H9 (cell line): ENCODE measurements around the gene SYNPO2. TPM values are rescaled to one million over a fixed set of nuclear protein-coding genes. Genes with fewer than 3 reads are reported as not detected.

Experiments used
- DNase-seq: peaks from one replicate; pipeline ENCODE4 v3.0.0-alpha.2; 2017
- H2AFZ ChIP-seq: one replicate; pipeline ENCODE4 v1.6.1; 2013; ENCODE audit warnings: mild to moderate bottlenecking, low read length, control low read depth, moderate library complexity
- H2AK5ac ChIP-seq: 2 replicates; pipeline ENCODE4 v1.6.1; 2013; ENCODE audit warnings: low read length, control low read depth, mixed read lengths; ENCODE audit not compliant: insufficient read length
- H2BK120ac ChIP-seq: one replicate; pipeline ENCODE4 v1.6.1; 2013; ENCODE audit warnings: low read depth, mild to moderate bottlenecking, low read length, control low read depth, inconsistent platforms; ENCODE audit not compliant: poor library complexity, severe bottlenecking
- H2BK12ac ChIP-seq: 2 replicates; pipeline ENCODE4 v1.6.1; 2013; ENCODE audit warnings: low read length, control low read depth, mixed read lengths, low read depth; ENCODE audit not compliant: insufficient read length
- H2BK15ac ChIP-seq: 2 replicates; pipeline ENCODE4 v1.6.1; 2013; ENCODE audit warnings: low read depth, low read length, control low read depth
- H2BK20ac ChIP-seq: one replicate; pipeline ENCODE4 v1.6.1; 2013; ENCODE audit warnings: low read depth, mild to moderate bottlenecking, low read length, control low read depth, inconsistent platforms; ENCODE audit not compliant: poor library complexity, severe bottlenecking
- H2BK5ac ChIP-seq: 2 replicates; pipeline ENCODE4 v1.6.1; 2013; ENCODE audit warnings: low read length, control low read depth, mixed read lengths; ENCODE audit not compliant: insufficient read length
- H3K14ac ChIP-seq: 2 replicates; pipeline ENCODE4 v1.6.1; 2013; ENCODE audit warnings: low read length, control low read depth; ENCODE audit not compliant: insufficient read depth
- H3K18ac ChIP-seq: 2 replicates; pipeline ENCODE4 v1.6.1; 2013; ENCODE audit warnings: low read depth, mild to moderate bottlenecking, mixed read lengths, low read length, control low read depth; ENCODE audit not compliant: insufficient read length
- H3K23ac ChIP-seq: 2 replicates; pipeline ENCODE4 v1.6.1; 2013; ENCODE audit warnings: low read length, control low read depth, mixed read lengths, low read depth; ENCODE audit not compliant: insufficient read length
- H3K23me2 ChIP-seq: 2 replicates; pipeline ENCODE4 v1.6.1; 2013; ENCODE audit warnings: low read depth, mild to moderate bottlenecking, mixed read lengths, low read length, control low read depth; ENCODE audit not compliant: insufficient read length, poor library complexity, severe bottlenecking
- H3K27ac ChIP-seq: 2 replicates; pipeline ENCODE4 v1.5.1; 2013; ENCODE audit warnings: low read length, control low read depth, mixed read lengths, low read depth; ENCODE audit not compliant: insufficient read length
- H3K27me3 ChIP-seq: 2 replicates; pipeline ENCODE4 v1.6.1; 2013; ENCODE audit warnings: low read length, control low read depth, inconsistent platforms; ENCODE audit not compliant: insufficient read depth
- H3K4ac ChIP-seq: 2 replicates; pipeline ENCODE4 v1.6.1; 2013; ENCODE audit warnings: low read depth, mild to moderate bottlenecking, control low read depth, inconsistent platforms, low read length, moderate library complexity
- H3K4me1 ChIP-seq: 2 replicates; pipeline ENCODE4 v1.6.1; 2013; ENCODE audit warnings: low read length, control low read depth, inconsistent platforms; ENCODE audit not compliant: insufficient read depth
- H3K4me2 ChIP-seq: 2 replicates; pipeline ENCODE4 v1.6.1; 2013; ENCODE audit warnings: low read length, control low read depth, mixed read lengths; ENCODE audit not compliant: insufficient read length, insufficient read depth
- H3K56ac ChIP-seq: 2 replicates; pipeline ENCODE4 v1.6.1; 2013; ENCODE audit warnings: low read depth, mild to moderate bottlenecking, mixed read lengths, low read length, control low read depth; ENCODE audit not compliant: insufficient read length
- H3K79me1 ChIP-seq: 2 replicates; pipeline ENCODE4 v1.6.1; 2013; ENCODE audit warnings: low read depth, mild to moderate bottlenecking, moderate library complexity, low read length, control low read depth, inconsistent platforms; ENCODE audit not compliant: insufficient read depth, poor library complexity, severe bottlenecking
- H3K79me2 ChIP-seq: 2 replicates; pipeline ENCODE4 v1.6.1; 2013; ENCODE audit warnings: low read length, control low read depth, inconsistent platforms; ENCODE audit not compliant: insufficient read depth
- H3K9ac ChIP-seq: 2 replicates; pipeline ENCODE4 v1.6.1; 2013; ENCODE audit warnings: low read length, control low read depth, mixed read lengths; ENCODE audit not compliant: insufficient read length; ENCODE audit errors: extremely low read depth
- H3K9me3 ChIP-seq: one replicate; pipeline ENCODE4 v1.6.1; 2013; ENCODE audit warnings: low read depth, low read length, inconsistent platforms; ENCODE audit not compliant: control insufficient read depth
- H3T11ph ChIP-seq: one replicate; pipeline ENCODE4 v1.6.1; 2013; ENCODE audit warnings: mild to moderate bottlenecking, low read length, control low read depth, inconsistent platforms
- H4K20me1 ChIP-seq: one replicate; pipeline ENCODE4 v1.6.1; 2013; ENCODE audit not compliant: control insufficient read depth, insufficient read length, insufficient read depth
- H4K5ac ChIP-seq: 2 replicates; pipeline ENCODE4 v1.6.1; 2013; ENCODE audit warnings: low read depth, mild to moderate bottlenecking, mixed read lengths, low read length, control low read depth; ENCODE audit not compliant: insufficient read length
- H4K8ac ChIP-seq: replicated peaks from 2 replicates; pipeline ENCODE4 v1.6.1; 2013; ENCODE audit warnings: low read length, control low read depth, mixed read lengths, low read depth; ENCODE audit not compliant: insufficient read length
- H4K91ac ChIP-seq: 2 replicates; pipeline ENCODE4 v1.6.1; 2013; ENCODE audit warnings: low read depth, mild to moderate bottlenecking, moderate library complexity, mixed read lengths, low read length, control low read depth; ENCODE audit not compliant: insufficient read length
- H3K27ac Mint-ChIP-seq, 3 experiments: 2 replicates in 2 of 3; 3 replicates in 1 of 3; pipeline ENCODE4 v1.8.0; 2020 to 2021; ENCODE audit warnings: mixed read lengths in 3 of 3, mild to moderate bottlenecking in 1 of 3, moderate library complexity in 1 of 3
- H3K27me3 Mint-ChIP-seq: 2 replicates; pipeline ENCODE4 v1.8.0; 2021; ENCODE audit warnings: low read depth, mild to moderate bottlenecking, moderate library complexity, mixed read lengths
- H3K36me3 Mint-ChIP-seq, 3 experiments: 2 replicates in 2 of 3; 3 replicates in 1 of 3; pipeline ENCODE4 v1.8.0; 2020 to 2021; ENCODE audit warnings: low read depth in 3 of 3, mixed read lengths in 3 of 3; ENCODE audit not compliant: insufficient read depth in 1 of 3
- H3K4me1 Mint-ChIP-seq, 2 experiments: 2 replicates each; pipeline ENCODE4 v1.8.0; 2020; ENCODE audit warnings: mixed read lengths in 2 of 2
- H3K4me3 Mint-ChIP-seq, 2 experiments: 2 replicates in 1 of 2; 3 replicates in 1 of 2; pipeline ENCODE4 v1.8.0; 2020 to 2021; ENCODE audit warnings: mild to moderate bottlenecking in 2 of 2, mixed read lengths in 2 of 2, moderate library complexity in 1 of 2
- H3K9me3 Mint-ChIP-seq, 2 experiments: 2 replicates in 1 of 2; 3 replicates in 1 of 2; pipeline ENCODE4 v1.8.0; 2020; ENCODE audit warnings: mild to moderate bottlenecking in 2 of 2, mixed read lengths in 2 of 2, moderate library complexity in 1 of 2
- WGBS: extraction: QIAGEN DNeasy Blood & Tissue Kit; methylation state at CpG from one replicate; pipeline ENCODE4 v1.1.7; 2013; ENCODE audit warnings: missing lambda C conversion rate, low lambda C conversion rate, mixed read lengths; ENCODE audit not compliant: insufficient read length; ENCODE audit errors: extremely low coverage; 5-methylcytosine and 5-hydroxymethylcytosine counted together
- total RNA-seq: library from RNA; stranded (reverse); gene quantifications from 2 replicates; pipeline ENCODE4 v1.2.1, GENCODE V29; 2021
- TF ChIP-seq, protein P1 (sequence below): fragments of 200-600 bp; sonication (generic); conservative IDR thresholded peaks from 3 replicates; pipeline ENCODE4 v1.8.0; 2021; ENCODE audit warnings: antibody characterized with exemption, mild to moderate bottlenecking

SYNPO2 gene
- total RNA-seq, 1 experiment from 2014 or later, result 1.1 TPM

DNA sequence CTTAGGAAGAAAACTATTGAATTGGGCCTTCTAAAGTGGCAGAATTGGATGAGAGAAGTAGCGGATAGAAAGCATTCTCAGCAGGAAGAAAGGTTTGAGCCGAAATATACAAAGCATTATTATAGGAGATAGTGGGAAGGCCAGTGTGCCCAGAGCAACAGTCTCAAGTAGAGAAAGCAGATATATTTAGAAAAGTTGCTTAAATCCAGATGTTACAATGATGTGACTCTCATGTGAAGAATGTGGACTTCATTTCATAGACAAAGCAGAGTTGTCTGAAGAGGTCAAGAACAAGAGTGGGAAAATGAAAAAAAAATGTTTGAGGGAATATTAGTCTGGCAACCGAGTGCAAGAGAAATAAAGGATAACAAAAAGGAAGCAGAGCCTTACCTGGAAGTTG lies 66.9 kb downstream of the SYNPO2 start:
- Histone ChIP-seq H3K18ac (no peak overlapping the region), H4K20me1 (no peaks in the 10 kb centered on the region), H3K23ac (no peak overlapping the region), H2BK120ac (no peak overlapping the region), H2AK5ac (no peak overlapping the region), H2BK15ac (no peak overlapping the region), H3K4me1 (no peaks in the 10 kb centered on the region), H3K4me2 (no peak overlapping the region), H3K9ac (no peak overlapping the region), H2BK5ac (no peak overlapping the region), H3K79me2 (no peaks in the 10 kb centered on the region), H4K8ac (no peak overlapping the region), H3K23me2 (no peaks in the 10 kb centered on the region), H3K9me3 (no peaks in the 10 kb centered on the region), H3K27me3 (no peaks in the 10 kb centered on the region), H3K27ac (no peak overlapping the region), H3K79me1 (no peaks in the 10 kb centered on the region), H2BK20ac (no peak overlapping the region), H3T11ph (no peak overlapping the region), H2BK12ac (no peak overlapping the region), H3K14ac (no peak overlapping the region), H4K91ac (no peak overlapping the region), H2AFZ (no peak overlapping the region), H3K4ac (no peak overlapping the region), H3K56ac (no peak overlapping the region), H4K5ac (no peak overlapping the region)
- Mint-ChIP-seq H3K4me3 (no peak overlapping the region), H3K9me3 (no peaks in the 10 kb centered on the region), H3K27ac (no peak overlapping the region), H3K4me1 (no peaks in the 10 kb centered on the region), H3K36me3 (no peaks in the 10 kb centered on the region), H3K27me3 (no peaks in the 10 kb centered on the region)
- no CpG with 5 or more reads among the region's 3 CpGs for WGBS
- DNase-seq, result no peak
- TF ChIP-seq, protein P1, sequence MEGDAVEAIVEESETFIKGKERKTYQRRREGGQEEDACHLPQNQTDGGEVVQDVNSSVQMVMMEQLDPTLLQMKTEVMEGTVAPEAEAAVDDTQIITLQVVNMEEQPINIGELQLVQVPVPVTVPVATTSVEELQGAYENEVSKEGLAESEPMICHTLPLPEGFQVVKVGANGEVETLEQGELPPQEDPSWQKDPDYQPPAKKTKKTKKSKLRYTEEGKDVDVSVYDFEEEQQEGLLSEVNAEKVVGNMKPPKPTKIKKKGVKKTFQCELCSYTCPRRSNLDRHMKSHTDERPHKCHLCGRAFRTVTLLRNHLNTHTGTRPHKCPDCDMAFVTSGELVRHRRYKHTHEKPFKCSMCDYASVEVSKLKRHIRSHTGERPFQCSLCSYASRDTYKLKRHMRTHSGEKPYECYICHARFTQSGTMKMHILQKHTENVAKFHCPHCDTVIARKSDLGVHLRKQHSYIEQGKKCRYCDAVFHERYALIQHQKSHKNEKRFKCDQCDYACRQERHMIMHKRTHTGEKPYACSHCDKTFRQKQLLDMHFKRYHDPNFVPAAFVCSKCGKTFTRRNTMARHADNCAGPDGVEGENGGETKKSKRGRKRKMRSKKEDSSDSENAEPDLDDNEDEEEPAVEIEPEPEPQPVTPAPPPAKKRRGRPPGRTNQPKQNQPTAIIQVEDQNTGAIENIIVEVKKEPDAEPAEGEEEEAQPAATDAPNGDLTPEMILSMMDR, result no peak
